Vagina (tissue), 2 donors: ENCODE results near the gene OR52R1.

ENCODE experiments used
- POLR2AphosphoS5 ChIP-seq, 2 donors: sonication (generic); formaldehyde crosslinking; IDR thresholded peaks; one replicate each; pipeline ENCODE4 v1.9.0; 2017; ENCODE audit warnings: antibody characterized with exemption in 2 of 2, mild to moderate bottlenecking in 2 of 2, low read depth in 1 of 2; ENCODE audit not compliant: insufficient read depth in 1 of 2
- TF ChIP-seq, protein P1 (sequence below), 3 experiments: fragments of 450-650 bp in 2 of 3; fragments of 200-600 bp in 1 of 3; sonication (generic) in 1 of 3; IDR thresholded peaks; one replicate each; pipeline ENCODE4 v1.5.1; 2017 to 2019; ENCODE audit warnings: antibody characterized with exemption in 3 of 3, mild to moderate bottlenecking in 2 of 3, moderate library complexity in 2 of 3

DNA sequence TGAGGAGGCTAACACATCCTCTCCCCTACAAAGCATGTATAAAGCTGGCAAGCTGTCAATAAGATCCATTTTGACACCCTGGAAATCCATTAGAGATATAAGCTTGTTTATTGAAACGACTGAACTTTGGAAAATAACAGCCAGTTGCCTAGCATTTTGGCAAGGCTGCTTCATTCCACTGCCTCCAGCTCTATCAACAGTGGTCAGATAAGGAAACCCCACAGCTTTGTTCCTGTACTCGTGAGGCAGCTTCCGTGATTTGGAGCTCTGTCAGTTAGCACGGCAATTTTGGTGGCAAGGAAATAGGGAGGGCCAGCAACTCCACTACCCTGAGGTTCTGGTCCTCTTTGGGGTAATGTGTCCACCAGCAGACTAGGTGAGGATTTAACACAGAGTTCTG, 46.9 kb upstream of the OR52R1 start:
- TF ChIP-seq, protein P1, sequence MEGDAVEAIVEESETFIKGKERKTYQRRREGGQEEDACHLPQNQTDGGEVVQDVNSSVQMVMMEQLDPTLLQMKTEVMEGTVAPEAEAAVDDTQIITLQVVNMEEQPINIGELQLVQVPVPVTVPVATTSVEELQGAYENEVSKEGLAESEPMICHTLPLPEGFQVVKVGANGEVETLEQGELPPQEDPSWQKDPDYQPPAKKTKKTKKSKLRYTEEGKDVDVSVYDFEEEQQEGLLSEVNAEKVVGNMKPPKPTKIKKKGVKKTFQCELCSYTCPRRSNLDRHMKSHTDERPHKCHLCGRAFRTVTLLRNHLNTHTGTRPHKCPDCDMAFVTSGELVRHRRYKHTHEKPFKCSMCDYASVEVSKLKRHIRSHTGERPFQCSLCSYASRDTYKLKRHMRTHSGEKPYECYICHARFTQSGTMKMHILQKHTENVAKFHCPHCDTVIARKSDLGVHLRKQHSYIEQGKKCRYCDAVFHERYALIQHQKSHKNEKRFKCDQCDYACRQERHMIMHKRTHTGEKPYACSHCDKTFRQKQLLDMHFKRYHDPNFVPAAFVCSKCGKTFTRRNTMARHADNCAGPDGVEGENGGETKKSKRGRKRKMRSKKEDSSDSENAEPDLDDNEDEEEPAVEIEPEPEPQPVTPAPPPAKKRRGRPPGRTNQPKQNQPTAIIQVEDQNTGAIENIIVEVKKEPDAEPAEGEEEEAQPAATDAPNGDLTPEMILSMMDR (IDR thresholded peaks at IDR 0.05), result no peak
- no peak for TF ChIP-seq POLR2AphosphoS5 (IDR thresholded peaks at IDR 0.05; ENCODE audit: insufficient read depth in 1 of 2, low read depth in 1 of 2)
